ENCODE data around the gene ATP11A. TPM values are rescaled to one million over a fixed set of nuclear protein-coding genes. Genes with fewer than 3 reads are reported as not detected.

ATP11A gene
- total and polyA plus RNA-seq, 2 experiments from 2014 or later, result 12.3 to 52.6 TPM

GRCh38 chr13:112651311-112651710 is 38.5 kb upstream of the ATP11A start:
- H3K4me1 Mint-ChIP-seq, result peaks cover 13% of the 10 kb centered on the region; the same call in 2 of the 3 replicates
- TF ChIP-seq EZH2phosphoT487 (IDR thresholded peaks at IDR 0.05; ENCODE audit: unreplicated experiment) (no peak), EZH2 (IDR thresholded peaks at IDR 0.05; ENCODE audit: low read depth, unreplicated experiment) (no peak), STAT1 (IDR thresholded peaks at IDR 0.05; ENCODE audit: unreplicated experiment) (no peak), ETS1 (IDR thresholded peaks at IDR 0.05) (no peak), REST (IDR thresholded peaks at IDR 0.05; ENCODE audit: unreplicated experiment) (no peak), NANOG (IDR thresholded peaks at IDR 0.05; ENCODE audit: borderline replicate concordance) (no peak), ZNF331 (CRISPR knock-in tag; IDR thresholded peaks at IDR 0.05; ENCODE audit: low read depth) (no peak), CTCF (conservative IDR thresholded peaks at IDR 0.05; ENCODE audit: low read depth in 2 of 2) (no peak), ZNF462 (CRISPR knock-in tag; IDR thresholded peaks at IDR 0.05) (no peak)
- no peaks in the 10 kb centered on the region for H3K79me2 ChIP-seq (replicated peaks; ENCODE audit: insufficient read depth)
- H3K36me3 ChIP-seq (ENCODE audit: insufficient read depth), result no peaks in the 10 kb centered on the region
- no peaks in the 10 kb centered on the region for H3K27me3 ChIP-seq (ENCODE audit: insufficient read depth)
- no peaks in the 10 kb centered on the region for H4K20me1 ChIP-seq (replicated peaks; ENCODE audit: insufficient read depth)
- H3K9me2 ChIP-seq (ENCODE audit: insufficient read depth), result no peaks in the 10 kb centered on the region
- no peak for DNase-seq (ENCODE audit: low spot score)
- no peaks in the 10 kb centered on the region for H3F3A ChIP-seq (replicated peaks; ENCODE audit: low read depth)
- peaks cover 13% of the 10 kb centered on the region for H3K27me3 Mint-ChIP-seq (ENCODE audit: insufficient read depth, low read depth, poor library complexity)
- H3K9me3 Mint-ChIP-seq, result no peaks in the 10 kb centered on the region
- H2AFZ ChIP-seq, result no peak overlapping the region
- H3K27ac ChIP-seq (ENCODE audit: low read depth), result no peak overlapping the region
- no peak for ATAC-seq
- H3K27ac Mint-ChIP-seq, result no peak overlapping the region
- H3K36me3 Mint-ChIP-seq (ENCODE audit: low read depth), result no peaks in the 10 kb centered on the region
- no peak overlapping the region for H3K4me3 ChIP-seq
- H3K4me1 ChIP-seq (ENCODE audit: insufficient read depth), result peaks cover 9% of the 10 kb centered on the region
- no peak overlapping the region for H3K4me2 ChIP-seq
- no peak overlapping the region for H3K4me3 Mint-ChIP-seq

Measured in GM23338 (cell line).